Tongue (tissue), 2 donors: ENCODE data around the gene MAGIX. TPM values are rescaled to one million over a fixed set of nuclear protein-coding genes. Genes with fewer than 3 reads are reported as not detected.
"Not testable (repeated sequence)": the region's sequence is repeated elsewhere in the genome, so short reads cannot be mapped to it uniquely, and the experiment has no call there.

Experiments used
- DNase-seq: peaks from one replicate; pipeline ENCODE4 v3.0.0-alpha.2; 2015
- total RNA-seq: library from RNA; depleted of rRNA; stranded (reverse); fragments of >200 nt; gene quantifications from one replicate; pipeline ENCODE4 v1.2.3, GENCODE V29; 2014

MAGIX gene
- total RNA-seq, 1 donor from 2014 or later = 3.5 TPM

DNA sequence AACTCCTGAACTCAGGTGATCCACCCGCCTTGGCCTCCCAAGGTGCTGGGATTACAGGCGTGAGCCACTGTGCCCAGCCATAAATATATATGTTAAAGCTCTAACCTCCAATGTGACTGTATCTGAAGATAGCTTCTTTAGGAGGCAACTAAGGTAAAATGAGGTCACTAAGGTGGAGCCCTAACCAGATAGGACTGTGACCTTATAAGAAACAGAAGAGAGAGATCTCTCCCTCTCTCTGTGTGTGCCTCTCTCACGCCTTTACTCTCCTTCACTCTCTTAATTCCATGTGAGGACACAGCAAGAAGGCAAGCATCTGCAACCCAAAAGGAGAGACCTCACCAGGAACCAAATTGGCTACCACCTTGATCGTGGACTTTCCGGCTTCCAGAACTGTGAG, 926 bp upstream of the MAGIX start:
- no peak for DNase-seq

DNA sequence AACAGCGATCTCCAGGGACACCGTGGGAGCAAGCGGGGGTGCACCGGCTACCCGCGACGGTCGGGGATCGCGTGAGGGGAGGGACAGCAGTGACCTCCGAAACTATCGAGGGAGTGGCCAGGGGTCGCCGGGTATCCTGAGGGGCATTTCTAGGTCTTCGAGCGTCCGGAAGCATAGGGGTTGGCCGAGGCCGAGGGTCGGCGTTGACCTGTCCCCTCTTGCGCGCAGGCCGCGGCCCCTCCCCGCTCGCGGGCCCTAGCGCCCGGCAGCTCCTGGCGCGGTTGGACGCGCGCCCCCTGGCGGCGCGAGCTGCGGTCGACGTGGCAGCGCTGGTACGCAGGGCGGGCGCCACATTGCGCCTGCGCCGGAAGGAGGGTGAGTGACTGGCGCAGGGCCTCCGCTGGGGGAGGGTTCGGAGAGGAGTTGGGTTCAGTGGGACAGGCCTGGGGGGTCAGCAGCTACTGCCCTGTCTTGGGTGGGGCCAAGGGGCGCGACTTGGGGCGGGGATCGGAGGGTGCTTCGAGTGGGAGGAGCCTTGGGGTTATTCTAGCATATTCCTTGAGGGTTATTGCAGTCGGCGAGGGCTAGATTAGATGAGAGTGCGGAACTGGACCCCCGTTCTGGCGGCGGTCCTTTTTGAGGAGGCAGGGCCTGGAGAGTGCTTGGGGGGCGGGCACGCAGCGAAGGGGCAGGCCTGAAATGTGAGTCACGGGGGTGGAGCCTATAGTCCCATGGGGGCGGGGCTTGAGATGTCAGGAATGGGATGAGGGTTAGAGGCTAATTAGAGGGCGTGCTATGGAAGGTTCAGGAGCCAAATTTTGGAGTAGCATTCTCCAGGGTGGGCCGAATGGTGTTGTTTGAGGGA, 1.2 kb downstream of the MAGIX start:
- peak; percentile 91 for DNase-seq

DNA sequence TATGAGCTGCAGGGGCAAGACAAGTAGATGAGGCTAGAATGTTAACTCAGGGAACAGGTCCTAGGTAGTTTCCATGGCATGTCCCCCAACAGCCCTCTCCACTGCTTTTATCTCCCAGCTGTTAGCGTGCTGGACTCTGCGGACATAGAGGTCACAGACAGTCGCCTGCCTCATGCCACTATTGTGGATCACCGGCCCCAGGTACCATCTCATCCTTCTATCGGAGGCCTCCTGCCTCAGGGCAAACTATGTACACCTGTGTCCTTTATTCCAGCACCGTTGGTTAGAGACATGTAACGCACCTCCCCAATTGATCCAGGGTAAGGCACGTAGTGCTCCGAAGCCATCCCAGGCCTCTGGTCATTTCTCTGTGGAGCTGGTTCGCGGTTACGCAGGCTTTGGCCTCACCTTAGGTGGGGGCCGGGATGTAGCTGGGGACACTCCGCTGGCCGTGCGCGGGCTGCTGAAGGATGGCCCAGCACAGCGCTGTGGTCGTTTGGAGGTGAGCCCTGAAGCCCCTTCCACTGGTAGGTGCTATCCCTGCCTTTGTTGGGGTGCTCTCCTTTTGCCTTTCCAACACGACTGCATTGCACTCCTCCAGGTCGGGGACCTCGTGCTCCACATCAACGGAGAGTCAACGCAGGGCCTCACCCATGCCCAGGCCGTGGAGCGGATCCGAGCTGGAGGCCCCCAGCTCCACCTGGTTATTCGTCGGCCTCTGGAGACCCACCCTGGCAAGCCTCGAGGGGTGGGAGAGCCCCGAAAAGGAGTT, 2.2 kb downstream of the MAGIX start:
- no peak for DNase-seq

DNA sequence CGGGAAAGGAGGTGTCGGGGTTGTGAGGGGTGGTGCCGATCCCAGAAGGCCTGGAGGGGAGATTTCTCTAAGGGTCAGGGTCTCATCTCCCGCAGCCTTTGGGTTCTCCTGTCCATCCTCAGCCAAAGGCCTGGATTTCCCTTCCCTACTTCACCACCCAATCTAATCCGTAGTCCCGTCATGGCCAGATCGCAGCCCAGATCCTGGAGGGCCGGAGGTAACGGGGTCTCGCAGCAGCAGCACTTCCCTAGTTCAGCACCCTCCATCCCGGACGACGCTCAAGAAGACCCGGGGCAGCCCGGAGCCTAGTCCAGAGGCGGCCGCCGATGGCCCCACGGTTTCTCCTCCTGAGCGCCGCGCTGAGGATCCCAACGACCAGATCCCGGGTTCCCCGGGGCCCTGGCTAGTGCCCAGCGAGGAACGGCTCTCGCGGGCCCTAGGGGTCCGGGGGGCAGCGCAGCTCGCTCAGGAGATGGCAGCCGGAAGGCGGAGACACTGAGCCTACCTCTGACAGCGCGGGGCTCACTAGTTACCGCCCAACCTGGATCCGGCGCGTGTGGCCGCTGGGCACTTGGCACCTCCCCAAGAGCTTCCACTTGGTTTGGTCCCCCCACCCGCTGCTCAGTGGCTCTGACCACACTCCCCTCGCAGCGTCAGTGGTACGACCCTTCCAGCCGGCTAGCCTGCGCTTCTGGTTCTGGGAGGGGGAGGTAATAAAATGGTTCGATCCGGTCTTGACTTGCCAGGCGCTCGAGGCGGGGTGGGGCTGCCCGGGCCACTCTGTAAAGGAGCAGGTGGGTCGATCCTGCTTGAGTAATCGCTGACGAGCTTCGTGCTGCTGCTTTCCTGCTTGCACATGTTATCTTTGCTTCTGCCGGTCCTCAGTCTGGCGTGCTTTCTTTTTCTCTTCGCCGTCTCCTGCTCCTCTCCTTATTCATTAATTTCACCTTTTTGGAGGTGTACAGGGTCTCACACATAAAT, 3.6 kb downstream of the MAGIX start:
- DNase-seq = peak; percentile 89

DNA sequence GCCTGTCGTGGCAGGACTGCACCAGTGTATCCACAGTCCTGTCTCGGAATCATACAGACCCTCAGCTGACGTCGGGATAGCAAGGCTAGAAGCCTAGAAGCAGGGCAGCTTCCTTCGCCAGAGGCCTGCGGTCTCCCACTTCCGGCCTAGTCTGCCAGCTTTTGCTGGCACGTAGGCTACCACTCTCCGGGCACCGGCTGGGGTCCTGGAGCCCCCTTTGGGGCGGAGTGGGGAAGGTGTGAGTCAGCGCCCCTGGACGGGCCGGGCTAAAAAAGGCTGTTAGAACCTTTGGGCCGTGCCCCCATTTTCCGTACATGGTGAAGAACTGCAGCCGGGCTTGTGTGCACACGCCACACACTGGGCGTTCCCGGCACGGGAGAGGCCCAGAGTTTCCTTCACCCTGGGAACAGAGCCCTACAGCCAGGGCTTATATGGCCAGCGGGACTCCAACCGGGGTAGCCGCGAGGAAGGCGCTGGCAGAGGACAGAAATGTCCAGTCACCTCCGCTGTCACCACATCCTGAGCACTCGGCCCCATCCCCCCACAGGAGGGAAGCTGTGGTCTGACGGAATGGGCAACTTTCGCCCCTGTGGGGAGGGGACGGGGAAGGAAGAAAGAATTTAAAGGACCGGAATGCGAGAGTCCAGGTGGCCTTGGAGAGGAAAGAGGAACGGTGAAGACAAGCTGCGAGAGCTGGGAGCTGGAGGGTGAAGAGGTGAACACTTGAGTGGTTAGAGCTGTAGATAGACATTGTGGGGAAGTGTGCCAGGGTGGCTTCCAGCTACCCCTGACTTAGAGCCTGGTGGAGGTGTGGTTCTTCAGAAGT, 4.6 kb downstream of the MAGIX start:
- peak; percentile 68 for DNase-seq

DNA sequence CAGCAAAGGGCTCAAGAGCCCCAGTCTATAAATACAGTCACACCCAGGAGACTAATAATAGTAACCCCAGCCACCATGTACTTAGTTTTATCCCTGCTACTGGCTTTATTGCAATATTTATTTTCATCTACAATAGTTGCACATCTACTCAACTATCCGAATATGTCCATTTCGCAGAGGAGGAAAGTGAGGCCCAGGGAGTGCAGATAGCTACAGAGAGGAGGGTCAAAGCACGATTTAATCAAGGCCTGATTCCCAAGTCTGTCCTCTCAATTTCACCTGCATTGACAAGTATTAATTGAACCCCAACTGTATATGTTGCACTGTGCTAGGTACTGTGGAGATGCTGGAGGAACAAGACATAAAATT, 5.2 kb downstream of the MAGIX start:
- no peak for DNase-seq

DNA sequence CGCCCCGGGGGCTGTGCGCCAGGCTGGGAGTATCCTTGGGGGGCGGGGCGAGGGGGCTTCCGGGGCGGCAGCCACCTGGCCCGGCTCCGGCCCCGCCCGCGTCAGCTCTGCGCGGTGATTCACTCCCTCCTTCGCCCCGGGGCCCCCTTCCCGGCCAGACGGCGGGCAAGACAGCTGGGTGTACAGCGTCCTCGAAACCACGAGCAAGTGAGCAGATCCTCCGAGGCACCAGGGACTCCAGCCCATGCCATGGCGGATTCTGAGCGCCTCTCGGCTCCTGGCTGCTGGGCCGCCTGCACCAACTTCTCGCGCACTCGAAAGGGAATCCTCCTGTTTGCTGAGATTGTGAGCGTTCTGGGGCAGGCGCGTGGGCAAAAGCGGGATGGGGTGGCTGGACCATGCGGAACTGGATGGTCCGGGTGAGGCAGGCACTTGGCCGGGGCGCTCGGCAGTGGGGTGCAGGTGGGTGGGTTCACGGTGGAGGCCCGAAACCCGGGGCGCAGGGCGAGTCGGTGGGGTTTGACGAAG, 9.3 kb downstream of the MAGIX start, which contains the start of gene PLP2:
PLP2 (plus strand) TSS at position 147 of the 528 bp plus-strand sequence; CDS start at position 250, 103 bp downstream.
- DNase-seq = peak; percentile 65

DNA sequence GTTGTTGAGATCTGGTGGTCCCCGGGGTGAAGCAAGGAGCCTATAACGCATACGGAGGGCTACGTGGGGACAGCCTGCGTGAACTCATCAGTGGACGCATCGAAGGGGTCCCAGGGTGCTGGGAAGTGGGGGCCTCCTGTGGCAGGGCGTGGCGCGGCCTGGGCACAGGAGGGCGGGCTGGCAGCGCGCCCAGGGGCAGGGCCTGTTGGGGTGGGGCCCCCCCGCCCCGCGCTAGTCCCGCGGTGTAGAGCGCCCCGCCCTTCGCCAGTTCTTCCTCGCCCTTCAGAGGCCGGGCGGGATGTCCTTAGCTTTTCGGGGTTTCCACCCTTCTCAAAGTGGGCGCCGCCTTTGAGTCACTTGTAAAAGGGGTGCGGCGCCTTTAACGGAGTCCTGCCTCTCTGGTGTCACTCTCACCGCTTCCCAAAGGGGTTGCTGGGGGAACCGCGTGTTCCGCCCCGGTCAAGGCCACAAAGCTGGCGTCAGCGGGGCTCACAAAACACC, 9.8 kb downstream of the MAGIX start:
- DNase-seq = peak; percentile 70

DNA sequence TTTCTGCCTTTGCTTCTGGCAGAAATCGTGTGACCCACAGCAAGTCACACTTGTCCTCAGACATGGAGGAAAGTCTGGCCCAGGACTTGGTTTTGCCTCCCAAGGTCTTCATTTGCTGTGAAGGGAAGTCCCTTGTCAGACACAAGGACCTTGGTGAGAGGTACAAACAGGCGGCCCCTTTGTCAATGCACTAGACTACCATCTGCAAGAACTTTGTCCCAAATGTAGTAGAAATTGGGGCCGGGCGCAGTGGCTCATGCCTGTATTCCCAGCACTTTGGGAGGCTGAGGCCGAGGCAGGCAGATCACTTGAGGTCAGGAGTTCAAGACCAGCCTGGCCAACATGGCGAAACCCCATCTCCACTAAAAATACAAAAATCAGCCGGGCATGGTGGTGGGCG, 11.0 kb downstream of the MAGIX start:
- DNase-seq = not testable (repeated sequence)

DNA sequence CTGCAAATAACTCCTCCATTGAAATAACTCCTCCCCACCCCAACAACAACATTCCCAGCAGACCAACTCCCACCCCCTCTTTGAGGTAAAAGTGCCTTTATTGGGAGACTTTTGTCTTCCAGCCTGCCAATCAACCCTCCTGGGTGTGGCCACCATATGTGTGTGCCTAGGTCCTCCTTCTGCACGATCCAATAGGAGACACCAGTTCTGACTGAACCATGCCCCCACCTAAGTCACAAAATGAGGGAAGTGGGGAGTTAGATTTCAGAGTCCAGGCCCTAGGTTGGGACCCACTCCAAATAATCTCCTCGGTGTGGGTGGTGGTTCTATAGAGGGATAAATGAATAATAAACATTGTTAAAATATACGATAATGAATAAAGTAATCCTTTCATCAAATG, 12.2 kb downstream of the MAGIX start:
- DNase-seq = no peak

DNA sequence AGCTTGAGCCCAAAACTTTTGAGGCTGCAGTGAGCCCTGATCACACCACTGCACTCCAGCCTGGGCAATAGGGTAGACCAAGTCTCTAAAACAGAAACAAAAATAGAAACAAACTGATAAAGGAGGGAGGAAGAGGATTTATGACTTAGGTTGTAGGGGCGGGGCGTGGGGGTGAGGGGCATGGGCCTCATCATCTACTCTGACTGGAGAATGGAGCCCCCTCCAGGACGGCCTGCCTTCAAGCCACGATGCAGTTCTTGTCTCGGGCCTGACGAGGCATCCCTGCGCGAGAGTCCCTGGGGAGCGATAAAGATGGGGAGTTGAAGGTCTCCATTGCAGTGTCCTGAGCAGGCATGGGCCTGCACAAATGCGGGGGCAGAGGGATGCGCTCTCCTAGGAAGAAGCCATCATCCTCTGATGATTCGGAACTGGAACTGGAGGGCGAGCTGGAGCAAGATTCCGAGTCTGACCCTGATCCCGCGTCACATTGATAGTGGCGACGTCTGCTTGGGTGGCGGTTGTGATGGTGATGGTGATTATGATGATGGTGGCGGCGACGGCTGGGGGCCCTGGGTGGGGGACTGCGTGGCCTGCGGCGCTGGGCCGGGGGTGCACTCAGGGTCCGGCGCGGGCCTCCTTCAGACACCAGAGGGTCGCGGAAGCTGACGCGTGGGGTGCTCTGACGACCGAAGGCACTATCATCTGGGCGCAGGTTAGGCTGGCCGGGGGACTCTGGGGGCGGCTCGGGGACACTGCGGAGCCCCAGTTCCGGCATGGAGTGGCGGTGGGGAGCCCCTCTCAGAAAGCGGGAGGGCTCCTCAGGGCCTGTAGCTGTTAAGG, 13.1 kb downstream of the MAGIX start:
- no peak for DNase-seq

DNA sequence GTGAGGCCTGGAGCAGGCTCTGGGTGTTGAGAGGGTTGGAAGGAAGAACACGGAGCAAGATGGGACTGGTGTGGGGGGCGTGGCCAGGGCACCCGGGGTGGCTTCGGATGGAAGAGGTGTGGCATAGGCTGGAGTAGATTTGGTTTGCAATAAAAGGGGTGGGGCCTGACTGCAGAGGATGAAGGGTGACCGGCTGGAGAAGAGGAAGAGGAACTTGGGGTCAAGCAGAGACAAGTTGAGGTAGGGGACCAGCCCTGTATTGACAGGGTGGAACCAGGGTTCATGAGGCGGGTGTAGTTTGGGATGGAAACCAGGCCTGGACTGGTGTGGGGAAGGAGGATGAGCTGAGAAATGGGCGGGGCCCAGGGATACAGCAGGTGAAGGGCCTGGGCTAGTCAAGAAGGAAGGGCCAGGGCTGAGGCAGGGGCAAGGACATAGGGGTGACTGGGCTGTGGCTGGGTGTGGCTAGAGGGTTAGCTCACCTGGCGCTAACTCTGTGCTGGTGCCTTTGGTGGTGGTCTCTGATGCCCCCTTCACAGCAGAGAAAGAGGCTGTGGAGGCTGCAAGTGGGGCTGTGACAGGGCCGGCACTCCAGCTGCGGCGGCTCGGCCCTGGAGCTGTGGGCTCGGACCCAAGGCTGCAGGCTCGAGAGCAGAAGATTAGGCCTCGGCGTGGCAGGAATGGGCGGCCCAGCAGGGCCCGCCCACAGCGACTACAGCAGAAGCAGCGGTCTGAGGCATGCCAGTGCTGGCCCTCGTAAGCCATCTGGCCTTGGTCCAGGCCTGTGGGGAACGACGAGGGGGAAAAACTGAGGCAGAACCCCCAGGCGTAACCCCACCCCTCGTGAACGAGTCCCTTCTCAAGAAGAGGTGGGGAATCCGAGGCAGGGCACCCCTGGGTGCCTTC, 14.1 kb downstream of the MAGIX start:
- no peak for DNase-seq

DNA sequence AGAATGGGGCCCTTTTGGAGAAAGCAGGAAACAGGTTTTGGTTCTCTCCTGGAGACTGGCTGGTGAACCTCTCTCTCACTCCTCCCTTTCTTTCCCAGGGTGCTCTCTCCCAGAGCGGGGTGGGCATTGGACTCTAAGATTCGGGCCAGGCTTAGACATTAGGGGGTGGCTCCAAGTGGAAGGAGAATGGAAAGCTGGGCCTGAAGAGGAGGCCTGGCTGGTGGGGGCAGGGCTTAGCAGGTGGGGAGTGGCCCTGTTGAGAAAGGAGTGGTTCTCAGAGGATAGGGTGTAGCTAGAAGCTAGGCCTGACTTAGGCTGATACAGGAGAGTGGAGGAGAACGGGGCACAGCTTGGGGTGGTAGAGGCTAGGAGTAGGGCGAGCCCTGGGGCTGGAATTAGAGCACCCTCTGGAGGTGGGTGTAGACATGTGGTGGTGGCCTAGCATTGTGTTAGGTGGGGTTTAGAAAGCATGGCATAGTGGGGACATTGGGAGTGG, 14.8 kb downstream of the MAGIX start:
- no peak for DNase-seq

DNA sequence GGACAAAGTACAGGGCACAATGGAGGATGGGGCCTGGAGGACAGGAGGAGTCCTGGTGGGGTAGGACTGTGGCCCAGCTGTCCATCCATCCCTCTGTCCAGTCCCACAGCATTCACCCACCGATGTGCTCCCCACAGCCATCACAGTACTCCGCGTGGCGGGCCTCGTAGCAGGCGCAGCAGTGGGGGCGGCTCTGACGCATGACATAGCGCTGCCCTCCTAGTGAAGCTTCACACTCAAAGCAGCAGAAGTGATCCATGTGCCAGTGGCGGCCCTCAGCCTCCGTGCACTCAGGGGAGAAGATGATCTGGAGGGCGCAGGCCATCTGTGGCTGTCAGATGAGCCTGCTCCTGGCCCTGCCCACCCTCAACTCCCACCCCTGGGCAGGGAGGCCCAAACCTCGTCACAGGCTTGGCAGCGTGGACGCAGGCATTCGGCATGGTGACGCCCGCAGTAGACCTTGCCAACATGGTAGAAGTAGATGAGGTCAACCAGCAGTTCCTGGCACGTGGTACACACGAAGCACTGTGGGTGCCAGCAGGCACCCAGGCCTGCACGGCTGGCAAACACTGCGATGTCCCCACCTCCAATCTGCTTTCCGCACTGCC, 15.4 kb downstream of the MAGIX start:
- DNase-seq = no peak

DNA sequence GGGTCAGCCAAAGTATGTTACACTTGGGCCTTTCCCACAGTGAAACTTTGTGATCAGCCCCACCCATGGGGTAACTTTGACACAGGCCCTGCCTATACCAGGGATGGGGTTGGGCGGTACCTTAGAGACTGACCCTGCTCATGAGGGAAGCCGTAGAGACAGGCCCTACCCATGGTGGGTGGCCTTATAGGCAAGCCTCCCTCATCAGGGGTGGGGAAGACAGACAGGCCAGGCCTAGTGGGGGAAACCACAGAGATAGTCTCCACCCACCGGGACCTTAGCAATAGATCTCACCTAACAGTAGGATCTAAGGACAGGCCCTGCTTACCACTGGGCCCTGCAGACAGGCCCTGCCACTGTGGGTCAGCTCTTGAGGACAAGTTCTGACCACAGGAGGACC, 16.0 kb downstream of the MAGIX start:
- no peak for DNase-seq

DNA sequence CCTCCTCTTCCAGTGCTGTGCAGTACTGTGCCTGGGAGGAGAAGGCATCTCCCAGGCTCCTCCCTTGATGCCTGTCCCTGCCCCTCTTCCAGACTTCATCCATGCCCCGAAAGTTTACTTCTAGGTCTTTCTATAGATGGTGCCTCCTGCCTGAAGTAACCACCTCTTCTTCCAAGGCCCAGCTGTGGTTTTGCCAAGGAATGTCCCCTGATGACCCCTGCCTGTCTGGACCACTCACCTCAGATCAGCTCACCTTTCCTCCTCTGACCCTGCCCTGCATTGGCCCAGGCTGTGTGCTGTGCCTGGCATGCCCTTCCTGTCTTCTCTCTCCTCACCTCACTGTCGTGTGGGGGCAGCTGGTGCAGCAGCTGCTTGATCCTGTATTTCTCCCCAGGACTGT, 16.8 kb downstream of the MAGIX start:
- no peak for DNase-seq

DNA sequence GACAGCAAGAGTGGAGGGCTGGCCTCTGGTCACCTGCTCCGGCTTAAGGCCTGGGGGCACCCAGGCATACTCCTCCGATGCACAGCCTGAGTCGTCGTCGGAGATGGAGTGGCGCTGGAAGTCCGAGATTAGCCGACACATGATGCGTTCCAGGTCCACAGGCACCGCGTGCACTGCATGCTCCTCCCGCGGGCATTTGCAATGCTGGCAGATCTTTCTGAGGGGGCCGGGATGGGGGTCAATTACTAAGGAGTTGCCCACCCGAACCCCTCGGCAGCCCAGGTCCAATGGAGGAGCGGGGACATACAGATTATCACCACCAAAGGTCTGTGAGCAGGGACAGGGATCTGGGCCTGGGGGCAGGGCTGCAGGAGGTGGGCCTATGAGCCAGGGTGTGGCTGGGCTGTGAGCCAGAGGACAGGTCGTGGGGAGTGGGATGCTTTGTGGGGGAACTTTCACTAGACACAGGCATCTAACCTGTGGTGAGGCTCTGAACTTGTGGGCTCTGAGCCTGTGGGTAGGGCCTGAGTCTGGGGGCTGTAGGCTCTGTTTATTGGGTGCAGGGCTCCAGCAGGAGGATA, 21.2 kb downstream of the MAGIX start:
- no peak for DNase-seq
